PC-9 (cell line): ENCODE results near the gene DPH1.

Experiments
- CTCF ChIP-seq: fragments of 200-600 bp; sonication (generic); conservative IDR thresholded peaks from 2 replicates; pipeline ENCODE4 v1.6.1; 2017; ENCODE audit warnings: mixed run types, antibody characterized with exemption, mild to moderate bottlenecking, moderate library complexity
- EZH2 ChIP-seq: fragments of 200-600 bp; sonication (generic); IDR thresholded peaks from 2 replicates; pipeline ENCODE4 v1.8.0; 2017; ENCODE audit warnings: antibody characterized with exemption, low read depth

- TF ChIP-seq CTCF: no peak
- no peak for TF ChIP-seq EZH2
Observed at GRCh38 chr17:2022647-2023240, 7.2 kb upstream of the DPH1 start.
